NB4 (cell line): ENCODE data around the gene UBL7.

Source experiments
- POLR2A ChIP-seq: IDR thresholded peaks from 2 replicates; pipeline ENCODE4 v1.6.1; 2011; ENCODE audit warnings: mild to moderate bottlenecking; ENCODE audit not compliant: insufficient read length; ENCODE audit errors: extremely low read depth
- TF ChIP-seq, protein P1 (sequence below): IDR thresholded peaks from one replicate; pipeline ENCODE4 v1.5.1; 2012; ENCODE audit warnings: low read depth, low read length
- TF ChIP-seq, protein P2 (sequence below): IDR thresholded peaks from 2 replicates; pipeline ENCODE4 v1.6.1; 2011; ENCODE audit warnings: low read depth, low read length

DNA sequence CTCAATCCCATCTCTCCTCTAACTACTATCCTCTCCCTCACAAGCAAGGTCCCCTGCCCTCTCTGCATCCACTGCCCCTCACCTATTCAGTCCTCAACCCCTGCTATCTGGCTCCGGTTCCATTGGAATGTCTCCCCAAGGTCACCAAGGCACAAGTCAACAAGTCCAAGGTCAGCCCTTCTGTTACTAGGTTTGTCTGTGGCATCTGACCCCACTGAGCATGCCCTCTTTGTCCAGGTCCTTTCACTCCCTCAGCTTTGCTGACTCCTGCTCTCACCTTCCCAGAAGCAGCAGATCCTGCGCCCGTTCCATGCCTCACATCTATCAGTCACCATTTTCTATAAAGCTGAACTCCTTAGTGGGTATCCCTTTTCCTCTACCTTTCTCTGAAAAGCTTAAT is 18.9 kb downstream of the UBL7 start:
- TF ChIP-seq, protein P1, sequence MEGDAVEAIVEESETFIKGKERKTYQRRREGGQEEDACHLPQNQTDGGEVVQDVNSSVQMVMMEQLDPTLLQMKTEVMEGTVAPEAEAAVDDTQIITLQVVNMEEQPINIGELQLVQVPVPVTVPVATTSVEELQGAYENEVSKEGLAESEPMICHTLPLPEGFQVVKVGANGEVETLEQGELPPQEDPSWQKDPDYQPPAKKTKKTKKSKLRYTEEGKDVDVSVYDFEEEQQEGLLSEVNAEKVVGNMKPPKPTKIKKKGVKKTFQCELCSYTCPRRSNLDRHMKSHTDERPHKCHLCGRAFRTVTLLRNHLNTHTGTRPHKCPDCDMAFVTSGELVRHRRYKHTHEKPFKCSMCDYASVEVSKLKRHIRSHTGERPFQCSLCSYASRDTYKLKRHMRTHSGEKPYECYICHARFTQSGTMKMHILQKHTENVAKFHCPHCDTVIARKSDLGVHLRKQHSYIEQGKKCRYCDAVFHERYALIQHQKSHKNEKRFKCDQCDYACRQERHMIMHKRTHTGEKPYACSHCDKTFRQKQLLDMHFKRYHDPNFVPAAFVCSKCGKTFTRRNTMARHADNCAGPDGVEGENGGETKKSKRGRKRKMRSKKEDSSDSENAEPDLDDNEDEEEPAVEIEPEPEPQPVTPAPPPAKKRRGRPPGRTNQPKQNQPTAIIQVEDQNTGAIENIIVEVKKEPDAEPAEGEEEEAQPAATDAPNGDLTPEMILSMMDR, result no peak
- TF ChIP-seq, protein P2, sequence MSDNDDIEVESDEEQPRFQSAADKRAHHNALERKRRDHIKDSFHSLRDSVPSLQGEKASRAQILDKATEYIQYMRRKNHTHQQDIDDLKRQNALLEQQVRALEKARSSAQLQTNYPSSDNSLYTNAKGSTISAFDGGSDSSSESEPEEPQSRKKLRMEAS, result no peak
- TF ChIP-seq POLR2A, result no peak
